ENCODE measurements around the gene PDF.
"Not testable (repeated sequence)": the region's sequence is repeated elsewhere in the genome, so short reads cannot be mapped to it uniquely, and the experiment has no call there.

PDF gene

GRCh38 chr16:69330286-69331109 is at the start of gene PDF:
Gene PDF (minus strand): TSS chr16:69330588. CDS start chr16:69330570, 18 bp downstream.
- peak; percentile 70 for DNase-seq

- DNase-seq = no peak
These were observed 48.4 kb upstream of the PDF start for GRCh38 chr16:69378760-69379159.

GRCh38 chr16:69378036-69378435 is 47.6 kb upstream of the PDF start:
- DNase-seq = no peak

GRCh38 chr16:69376393-69377059 is 46.1 kb upstream of the PDF start:
- no peak for DNase-seq

- no peak for DNase-seq
These were observed 42.6 kb upstream of the PDF start for GRCh38 chr16:69373019-69373418.

GRCh38 chr16:69371564-69371963 is 41.2 kb upstream of the PDF start:
- no peak for DNase-seq

GRCh38 chr16:69368866-69369265 is 38.5 kb upstream of the PDF start:
- no peak for DNase-seq

GRCh38 chr16:69367980-69368379 is 37.6 kb upstream of the PDF start:
- DNase-seq = no peak

GRCh38 chr16:69366431-69366830 is 36.0 kb upstream of the PDF start:
- DNase-seq = no peak

GRCh38 chr16:69365901-69366300 is 35.5 kb upstream of the PDF start:
- no peak for DNase-seq

GRCh38 chr16:69364088-69364487 is 33.7 kb upstream of the PDF start:
- no peak for DNase-seq

GRCh38 chr16:69363281-69363717 is 32.9 kb upstream of the PDF start:
- DNase-seq = no peak

- DNase-seq = not testable (repeated sequence)
These were observed 29.7 kb upstream of the PDF start for GRCh38 chr16:69360070-69360469.

GRCh38 chr16:69351309-69352027 is 21.1 kb upstream of the PDF start, which contains the start of gene TMED6:
Gene TMED6 (minus strand): TSS chr16:69351786. CDS start chr16:69351753, 33 bp downstream.
- no peak for DNase-seq

GRCh38 chr16:69350536-69351133 is 20.2 kb upstream of the PDF start:
- no peak for DNase-seq

GRCh38 chr16:69349536-69349935 is 19.1 kb upstream of the PDF start:
- DNase-seq = no peak

- no peak for DNase-seq
These were observed 17.8 kb upstream of the PDF start for GRCh38 chr16:69348222-69348621.

- DNase-seq = no peak
These were observed 16.3 kb upstream of the PDF start for GRCh38 chr16:69346683-69347082.

- DNase-seq = no peak
These were observed 15.5 kb upstream of the PDF start for GRCh38 chr16:69345923-69346322.

- no peak for DNase-seq
These were observed 13.8 kb upstream of the PDF start for GRCh38 chr16:69344171-69344570.

- DNase-seq = no peak
These were observed 9.8 kb upstream of the PDF start for GRCh38 chr16:69340095-69340644.

GRCh38 chr16:69339289-69340094 is 9.1 kb upstream of the PDF start, which contains the start of the genes COG8 and NIP7:
Gene COG8 (minus strand): TSS chr16:69339564. CDS start chr16:69339552, 12 bp downstream.
Gene NIP7 (plus strand): TSS chr16:69339772. CDS start chr16:69339830, 58 bp downstream.
- peak; percentile 88 for DNase-seq

Measured in activated T-cell treated with anti-CD3 and anti-CD28 coated beads for 4 hours (primary cell).